ENCODE data around the gene SNX8. TPM values are rescaled to one million over a fixed set of nuclear protein-coding genes. Genes with fewer than 3 reads are reported as not detected.

The SNX8 gene
- total RNA-seq, 1 experiment from 2014 or later: 40.6 TPM

DNA sequence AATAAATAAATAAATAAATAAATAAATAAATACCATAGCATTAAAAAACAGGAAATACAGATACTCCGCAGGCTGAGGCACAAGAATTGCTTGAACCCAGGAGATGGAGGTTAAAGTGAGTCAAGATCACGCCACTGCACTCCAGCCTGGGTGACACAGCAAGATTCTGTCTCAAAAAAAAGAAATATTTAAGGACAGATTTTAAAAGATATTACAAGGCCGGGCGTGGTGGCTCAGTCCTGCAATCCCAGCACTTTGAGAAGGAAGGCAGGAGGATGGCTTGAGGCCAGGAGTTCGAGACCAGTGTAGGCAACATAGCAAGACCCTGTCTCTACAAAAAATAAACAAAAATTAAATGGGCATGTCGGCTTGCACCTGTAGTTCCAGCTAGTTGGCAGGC lies 17.5 kb upstream of the SNX8 start:
- Histone ChIP-seq H2BK5ac (ENCODE audit: insufficient read length, low read length) (no peak overlapping the region), H3K14ac (ENCODE audit: insufficient read depth, low read length) (no peak overlapping the region), H2AFZ (ENCODE audit: low read length) (no peak overlapping the region), H3K9ac (ENCODE audit: extremely low read depth, insufficient read length, low read length) (no peak overlapping the region), H4K8ac (replicated peaks; ENCODE audit: insufficient read length, low read depth, low read length) (no peak overlapping the region), H3K27ac (ENCODE audit: insufficient read length, low read depth, low read length) (no peak overlapping the region), H3K18ac (ENCODE audit: insufficient read length, low read depth, low read length) (no peak overlapping the region), H2BK12ac (ENCODE audit: insufficient read length, low read depth, low read length) (no peak overlapping the region), H3K79me1 (ENCODE audit: insufficient read depth, low read depth, low read length, poor library complexity, severe bottlenecking) (no peaks in the 10 kb centered on the region), H4K91ac (ENCODE audit: insufficient read length, low read depth, low read length) (no peak overlapping the region), H2BK120ac (ENCODE audit: low read depth, low read length, poor library complexity, severe bottlenecking) (no peak overlapping the region), H4K20me1 (ENCODE audit: control insufficient read depth, insufficient read depth, insufficient read length) (no peaks in the 10 kb centered on the region), H2BK20ac (ENCODE audit: low read depth, low read length, poor library complexity, severe bottlenecking) (no peak overlapping the region), H3K4ac (ENCODE audit: low read depth, low read length) (no peak overlapping the region), H3K23ac (ENCODE audit: insufficient read length, low read depth, low read length) (no peak overlapping the region), H3K9me3 (ENCODE audit: control insufficient read depth, low read depth, low read length) (no peaks in the 10 kb centered on the region), H2BK15ac (ENCODE audit: low read depth, low read length) (no peak overlapping the region), H3K56ac (ENCODE audit: insufficient read length, low read depth, low read length) (no peak overlapping the region), H3K4me1 (ENCODE audit: insufficient read depth, low read length) (no peaks in the 10 kb centered on the region), H3K4me2 (ENCODE audit: insufficient read depth, insufficient read length, low read length) (no peak overlapping the region), H3K27me3 (ENCODE audit: insufficient read depth, low read length) (no peaks in the 10 kb centered on the region), H2AK5ac (ENCODE audit: insufficient read length, low read length) (no peak overlapping the region), H4K5ac (ENCODE audit: insufficient read length, low read depth, low read length) (no peak overlapping the region), H3K79me2 (ENCODE audit: insufficient read depth, low read length) (no peaks in the 10 kb centered on the region), H3T11ph (ENCODE audit: low read length) (no peak overlapping the region), H3K23me2 (ENCODE audit: insufficient read length, low read depth, low read length, poor library complexity, severe bottlenecking) (no peaks in the 10 kb centered on the region)
- DNase-seq: no peak
- TF ChIP-seq CTCF (conservative IDR thresholded peaks at IDR 0.05): no peak
- Mint-ChIP-seq H3K9me3 (no peaks in the 10 kb centered on the region), H3K36me3 (ENCODE audit: insufficient read depth in 1 of 3, low read depth in 3 of 3) (peaks cover 0 to 28% (median 6%) of the 10 kb centered on the region in 3 experiments; a peak in 4 of 7 replicates), H3K4me1 (no peaks in the 10 kb centered on the region; a peak in 1 of 4 replicates), H3K4me3 (no peak overlapping the region), H3K27me3 (ENCODE audit: low read depth) (no peaks in the 10 kb centered on the region), H3K27ac (no peak overlapping the region; a peak in 1 of 7 replicates)
- WGBS (ENCODE audit: extremely low coverage, insufficient read length, low lambda C conversion rate): no CpG with 5 or more reads among the region's 6 CpGs

Data from H9 (cell line).